Muscle of back (tissue), 11 donors: ENCODE results near the gene CACNA2D3. TPM values are rescaled to one million over a fixed set of nuclear protein-coding genes. Genes with fewer than 3 reads are reported as not detected.

ENCODE experiments used
- DNase-seq, 3 donors: peaks; one replicate each; pipeline versions ENCODE4 v3.0.0 to v3.0.0-alpha.2; 2013
- polyA plus RNA-seq, 10 donors: library from polyadenylated mRNA; unstranded; fragments of 120-200 nt; gene quantifications; one replicate each; pipeline ENCODE4 v1.2.1, GENCODE V29; 2013; ENCODE audit not compliant: insufficient read length in 10 of 10

The CACNA2D3 gene
- polyA plus RNA-seq, 10 donors = 1.0 to 2.9 (median 1.9) TPM

GRCh38 chr3:54791501-54792156, 669.3 kb downstream of the CACNA2D3 start:
- DNase-seq = no peak

- DNase-seq = no peak
These were observed 670.2 kb downstream of the CACNA2D3 start for GRCh38 chr3:54792584-54792983.

GRCh38 chr3:54793171-54793570, 670.8 kb downstream of the CACNA2D3 start:
- no peak for DNase-seq

- no peak for DNase-seq
These were observed 674.8 kb downstream of the CACNA2D3 start for GRCh38 chr3:54797111-54797510.

- no peak for DNase-seq
These were observed 678.1 kb downstream of the CACNA2D3 start for GRCh38 chr3:54800478-54800877.

GRCh38 chr3:54801977-54802376, 679.6 kb downstream of the CACNA2D3 start:
- no peak for DNase-seq

GRCh38 chr3:54810401-54810800, 688.0 kb downstream of the CACNA2D3 start:
- peak in 1 of 3 donors; percentile 35 for DNase-seq

- no peak for DNase-seq
These were observed 691.9 kb downstream of the CACNA2D3 start for GRCh38 chr3:54814224-54814623.

- DNase-seq = peak in 1 of 3 donors; percentile 15
These were observed 695.3 kb downstream of the CACNA2D3 start for GRCh38 chr3:54817628-54818027.

GRCh38 chr3:54818486-54818885, 696.1 kb downstream of the CACNA2D3 start:
- no peak for DNase-seq

GRCh38 chr3:54818942-54819341, 696.6 kb downstream of the CACNA2D3 start:
- no peak for DNase-seq

GRCh38 chr3:54819946-54820345, 697.6 kb downstream of the CACNA2D3 start:
- peak in 2 of 3 donors; percentile 45 to 59 for DNase-seq

GRCh38 chr3:54822206-54822605, 699.9 kb downstream of the CACNA2D3 start:
- peak in 1 of 3 donors; percentile 27 for DNase-seq

- peak in 2 of 3 donors; percentile 37 to 39 for DNase-seq
These were observed 703.9 kb downstream of the CACNA2D3 start for GRCh38 chr3:54826251-54826691.

GRCh38 chr3:54827056-54827687, 704.8 kb downstream of the CACNA2D3 start:
- DNase-seq = no peak

GRCh38 chr3:54827776-54828175, 705.4 kb downstream of the CACNA2D3 start:
- DNase-seq = no peak

- no peak for DNase-seq
These were observed 708.3 kb downstream of the CACNA2D3 start for GRCh38 chr3:54830658-54831057.

GRCh38 chr3:54831112-54831511, 708.8 kb downstream of the CACNA2D3 start:
- DNase-seq = peak in 2 of 3 donors; percentile 46 to 69

- DNase-seq = no peak
These were observed 710.5 kb downstream of the CACNA2D3 start for GRCh38 chr3:54832876-54833275.

- DNase-seq = no peak
These were observed 713.3 kb downstream of the CACNA2D3 start for GRCh38 chr3:54835701-54836100.

- no peak for DNase-seq
These were observed 714.5 kb downstream of the CACNA2D3 start for GRCh38 chr3:54836871-54837270.

GRCh38 chr3:54837964-54838363, 715.6 kb downstream of the CACNA2D3 start:
- DNase-seq = no peak

- no peak for DNase-seq
These were observed 719.1 kb downstream of the CACNA2D3 start for GRCh38 chr3:54841471-54841870.

GRCh38 chr3:54843352-54843751, 721.0 kb downstream of the CACNA2D3 start:
- no peak for DNase-seq
